ENCODE measurements around the gene PTHLH. TPM values are rescaled to one million over a fixed set of nuclear protein-coding genes. Genes with fewer than 3 reads are reported as not detected.

PTHLH gene
- total and polyA plus RNA-seq, 8 donors = 0.09 to 0.89 (median 0.27) TPM

DNA sequence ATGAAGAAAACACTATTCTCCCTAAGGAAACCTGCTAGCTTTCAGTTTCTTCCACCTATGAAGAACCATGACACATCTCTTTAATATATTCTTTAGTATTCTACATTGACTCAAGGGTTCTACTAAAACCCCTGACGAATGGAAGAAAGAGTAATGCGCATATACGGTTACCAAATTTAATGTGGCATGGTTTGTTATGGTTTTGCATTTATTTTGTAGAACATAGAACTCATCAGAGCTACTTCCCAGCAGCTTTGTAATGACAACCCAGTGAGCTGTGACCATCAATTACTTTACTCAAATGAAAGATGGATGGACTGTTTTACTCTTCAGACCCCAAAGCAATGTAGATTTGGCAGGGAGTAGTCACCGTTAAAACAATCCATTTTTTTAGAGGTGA lies 19.2 kb downstream of the PTHLH start:
- no peak for FAIRE-seq
- H3K27me3 ChIP-seq = no peaks in the 10 kb centered on the region
- no peaks in the 10 kb centered on the region for H3K9me3 ChIP-seq
- no peaks in the 10 kb centered on the region for H3K4me1 ChIP-seq
- no peak for DNase-seq
- ATAC-seq = no peak
- no peak overlapping the region for H3K27ac ChIP-seq
- TF ChIP-seq, protein P1, sequence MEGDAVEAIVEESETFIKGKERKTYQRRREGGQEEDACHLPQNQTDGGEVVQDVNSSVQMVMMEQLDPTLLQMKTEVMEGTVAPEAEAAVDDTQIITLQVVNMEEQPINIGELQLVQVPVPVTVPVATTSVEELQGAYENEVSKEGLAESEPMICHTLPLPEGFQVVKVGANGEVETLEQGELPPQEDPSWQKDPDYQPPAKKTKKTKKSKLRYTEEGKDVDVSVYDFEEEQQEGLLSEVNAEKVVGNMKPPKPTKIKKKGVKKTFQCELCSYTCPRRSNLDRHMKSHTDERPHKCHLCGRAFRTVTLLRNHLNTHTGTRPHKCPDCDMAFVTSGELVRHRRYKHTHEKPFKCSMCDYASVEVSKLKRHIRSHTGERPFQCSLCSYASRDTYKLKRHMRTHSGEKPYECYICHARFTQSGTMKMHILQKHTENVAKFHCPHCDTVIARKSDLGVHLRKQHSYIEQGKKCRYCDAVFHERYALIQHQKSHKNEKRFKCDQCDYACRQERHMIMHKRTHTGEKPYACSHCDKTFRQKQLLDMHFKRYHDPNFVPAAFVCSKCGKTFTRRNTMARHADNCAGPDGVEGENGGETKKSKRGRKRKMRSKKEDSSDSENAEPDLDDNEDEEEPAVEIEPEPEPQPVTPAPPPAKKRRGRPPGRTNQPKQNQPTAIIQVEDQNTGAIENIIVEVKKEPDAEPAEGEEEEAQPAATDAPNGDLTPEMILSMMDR (IDR thresholded peaks at IDR 0.05) = no peak
- no peaks in the 10 kb centered on the region for H3K36me3 ChIP-seq
- intact Hi-C loops (cut with DNase I) = no loop called here
- H3K4me3 ChIP-seq = no peak overlapping the region
- 79 to 87% methylated on average over 4 of the region's 4 CpGs for WGBS, 2 donors

DNA sequence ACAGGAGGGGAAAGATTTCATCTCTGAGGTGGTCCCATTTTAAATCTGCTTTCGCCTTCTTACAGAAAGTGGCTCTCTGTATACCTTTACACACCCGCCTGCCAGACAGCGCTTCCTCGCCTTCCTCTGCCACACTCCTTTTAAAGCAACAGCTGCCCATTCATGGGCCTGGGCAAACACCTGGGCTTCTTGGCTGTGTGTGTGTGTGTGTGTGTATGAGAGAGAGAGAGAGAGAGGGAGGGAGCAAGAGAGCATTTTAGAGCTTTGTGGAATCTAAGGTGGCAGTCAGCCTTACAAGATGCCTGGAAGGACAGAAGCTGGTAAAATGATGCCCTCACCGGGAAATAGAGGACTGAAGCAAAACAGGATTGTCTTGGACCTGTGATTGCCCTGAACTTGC lies 20.0 kb downstream of the PTHLH start:
- no peak overlapping the region for H3K27ac ChIP-seq
- no peaks in the 10 kb centered on the region for H3K4me1 ChIP-seq
- DNase-seq (no peak), FAIRE-seq (no peak), ATAC-seq (no peak)
- H3K36me3 ChIP-seq = no peaks in the 10 kb centered on the region
- TF ChIP-seq, protein P1 (IDR thresholded peaks at IDR 0.05) = no peak
- no peaks in the 10 kb centered on the region for H3K27me3 ChIP-seq
- intact Hi-C loops (cut with DNase I) = no loop called here
- 65 to 76% methylated on average over 5 of the region's 5 CpGs for WGBS, 2 donors
- no peaks in the 10 kb centered on the region for H3K9me3 ChIP-seq
- no peak overlapping the region for H3K4me3 ChIP-seq

DNA sequence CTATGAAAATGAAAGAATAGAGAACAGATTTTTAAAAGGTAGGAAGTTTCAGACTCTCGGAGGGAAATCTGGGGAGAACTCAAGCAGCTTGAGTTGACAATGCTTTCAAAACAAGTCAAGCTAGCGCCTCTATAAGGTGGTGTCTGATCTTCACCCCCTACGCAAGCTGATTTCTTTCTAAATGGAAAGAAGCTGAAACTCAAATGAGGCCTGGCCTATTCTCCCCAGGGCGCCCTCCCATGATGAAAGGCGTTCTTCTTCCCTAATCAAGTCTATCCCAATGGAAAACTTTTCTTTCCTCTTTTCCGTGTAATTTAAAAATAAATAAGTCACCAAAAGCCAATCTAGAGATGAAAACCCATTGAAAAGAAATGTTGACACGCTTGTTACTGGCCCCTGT lies 20.6 kb downstream of the PTHLH start:
- DNase-seq = no peak

DNA sequence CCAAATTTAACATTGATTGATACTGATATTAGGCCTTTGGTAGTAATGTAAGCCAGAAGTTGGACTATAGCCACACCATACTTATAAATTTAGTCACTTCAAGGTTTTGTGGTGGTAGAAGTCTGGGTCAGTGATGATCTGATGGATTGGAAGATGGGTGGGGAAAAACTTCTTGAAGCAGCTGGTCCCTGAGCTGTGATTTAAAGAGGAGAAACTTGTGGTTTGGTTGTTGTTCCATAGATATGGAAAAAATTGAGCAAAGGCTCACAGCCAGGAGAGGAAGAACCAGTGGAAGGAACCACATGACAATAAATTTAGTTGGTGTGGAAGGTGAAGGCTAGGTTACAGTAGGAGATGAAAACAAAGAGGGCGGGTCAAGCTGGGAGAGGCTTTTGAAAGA lies 26.1 kb downstream of the PTHLH start:
- FAIRE-seq (no peak), DNase-seq (no peak), ATAC-seq (no peak)
- Histone ChIP-seq H3K36me3 (no peaks in the 10 kb centered on the region), H3K4me1 (no peaks in the 10 kb centered on the region), H3K27ac (no peak overlapping the region), H3K27me3 (no peaks in the 10 kb centered on the region), H3K9me3 (no peaks in the 10 kb centered on the region), H3K4me3 (no peak overlapping the region)
- TF ChIP-seq, protein P1 (IDR thresholded peaks at IDR 0.05) = no peak
- WGBS, 2 donors = 90 to 96% methylated on average over 1 of the region's 1 CpG
- intact Hi-C loops (cut with DNase I) = loop anchor here in 1 of 3 donors (10.0 kb wide), 1 partner anchor 212 kb away; no protein-coding TSS in a partner anchor

More for the DNA sequence above, 20.6 kb downstream of the PTHLH start:
- no peak for FAIRE-seq
- Histone ChIP-seq H3K4me1 (no peaks in the 10 kb centered on the region), H3K9me3 (no peaks in the 10 kb centered on the region), H3K4me3 (no peak overlapping the region), H3K36me3 (no peaks in the 10 kb centered on the region), H3K27ac (no peak overlapping the region), H3K27me3 (no peaks in the 10 kb centered on the region)
- intact Hi-C loops (cut with DNase I) = no loop called here
- no peak for ATAC-seq
- WGBS, 2 donors = 75 to 80% methylated on average over 7 of the region's 7 CpGs
- TF ChIP-seq, protein P1 (IDR thresholded peaks at IDR 0.05) = no peak

DNA sequence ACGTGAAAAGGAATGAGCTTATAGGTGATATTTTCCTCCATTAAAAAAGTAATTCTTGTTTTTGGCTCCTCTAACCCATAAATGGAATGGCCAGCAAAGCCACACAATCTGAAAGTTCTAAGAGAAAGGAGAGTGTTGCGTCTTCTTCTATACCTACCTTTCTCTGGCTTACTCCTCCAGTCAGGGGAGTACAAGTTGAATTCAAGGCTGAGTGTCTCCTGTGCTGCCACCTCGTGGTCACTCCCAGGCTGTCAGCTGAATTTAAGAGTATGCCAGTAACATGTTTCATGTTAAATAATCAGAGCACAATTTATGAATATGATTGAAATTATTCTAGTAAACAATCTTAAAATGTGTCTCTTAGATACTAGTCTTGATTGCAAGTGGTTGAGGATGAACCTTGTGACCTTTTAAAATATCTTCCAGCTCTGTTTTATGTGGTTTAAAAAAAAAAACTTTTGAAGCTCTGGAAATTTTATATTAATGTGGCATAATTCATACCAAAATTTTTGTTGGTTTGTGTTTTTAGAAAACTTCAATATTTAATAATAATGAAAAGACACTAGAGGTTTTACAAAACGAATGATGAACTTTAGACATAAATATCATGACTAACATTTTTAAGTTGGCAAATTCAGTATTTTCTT lies 31.7 kb downstream of the PTHLH start:
- H3K27me3 ChIP-seq = no peaks in the 10 kb centered on the region
- no peaks in the 10 kb centered on the region for H3K36me3 ChIP-seq
- intact Hi-C loops (cut with DNase I) = loop anchor here in 2 of 3 donors (5.0 to 10.0 kb wide), 2 partner anchors 206 to 209 kb away; no protein-coding TSS in a partner anchor
- TF ChIP-seq, protein P1 (IDR thresholded peaks at IDR 0.05) = peak; percentile 36 to 79 (median 68)
- H3K27ac ChIP-seq = no peak overlapping the region
- peak; percentile 68 for FAIRE-seq
- H3K4me1 ChIP-seq = no peaks in the 10 kb centered on the region
- DNase-seq = peak; percentile 37 to 82 (median 60)
- peak; percentile 63 to 97 (median 92) for ATAC-seq
- no peak overlapping the region for H3K4me3 ChIP-seq
- H3K9me3 ChIP-seq = no peaks in the 10 kb centered on the region
- WGBS, 2 donors = 27 to 33% methylated on average over 4 of the region's 4 CpGs

All from pancreas (tissue), 10 donors.